Measurements from ENCODE around the gene APOL2. TPM values are rescaled to one million over a fixed set of nuclear protein-coding genes. Genes with fewer than 3 reads are reported as not detected.
A peak's percentile ranks its signal among the peaks of the same experiment; 100 is the strongest.
"Not testable (repeated sequence)": the region's sequence is repeated elsewhere in the genome, so short reads cannot be mapped to it uniquely, and the experiment has no call there.

Gene APOL2
- total and polyA plus RNA-seq, 11 donors, result 26.6 to 213 (median 53.3) TPM

- H3K4me1 ChIP-seq, result peaks cover 0 to 70% (median 22%) of the 10 kb centered on the region in 12 donors
- no peaks in the 10 kb centered on the region for H3K9me3 ChIP-seq
- no peaks in the 10 kb centered on the region for H3K27me3 ChIP-seq
- ATAC-seq (no peak), DNase-seq (no peak)
- no peaks in the 10 kb centered on the region for H3K36me3 ChIP-seq
- 74 to 87% (median 81%) methylated on average over 8 of the region's 8 CpGs for WGBS, 4 donors
- H3K27ac ChIP-seq, result no peak overlapping the region
- intact Hi-C loops (cut with DNase I), result no loop called here
- TF ChIP-seq POLR2A (IDR thresholded peaks at IDR 0.05), result no peak
- TF ChIP-seq, protein P1, sequence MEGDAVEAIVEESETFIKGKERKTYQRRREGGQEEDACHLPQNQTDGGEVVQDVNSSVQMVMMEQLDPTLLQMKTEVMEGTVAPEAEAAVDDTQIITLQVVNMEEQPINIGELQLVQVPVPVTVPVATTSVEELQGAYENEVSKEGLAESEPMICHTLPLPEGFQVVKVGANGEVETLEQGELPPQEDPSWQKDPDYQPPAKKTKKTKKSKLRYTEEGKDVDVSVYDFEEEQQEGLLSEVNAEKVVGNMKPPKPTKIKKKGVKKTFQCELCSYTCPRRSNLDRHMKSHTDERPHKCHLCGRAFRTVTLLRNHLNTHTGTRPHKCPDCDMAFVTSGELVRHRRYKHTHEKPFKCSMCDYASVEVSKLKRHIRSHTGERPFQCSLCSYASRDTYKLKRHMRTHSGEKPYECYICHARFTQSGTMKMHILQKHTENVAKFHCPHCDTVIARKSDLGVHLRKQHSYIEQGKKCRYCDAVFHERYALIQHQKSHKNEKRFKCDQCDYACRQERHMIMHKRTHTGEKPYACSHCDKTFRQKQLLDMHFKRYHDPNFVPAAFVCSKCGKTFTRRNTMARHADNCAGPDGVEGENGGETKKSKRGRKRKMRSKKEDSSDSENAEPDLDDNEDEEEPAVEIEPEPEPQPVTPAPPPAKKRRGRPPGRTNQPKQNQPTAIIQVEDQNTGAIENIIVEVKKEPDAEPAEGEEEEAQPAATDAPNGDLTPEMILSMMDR (IDR thresholded peaks at IDR 0.05), result no peak
- no peak overlapping the region for H3K4me3 ChIP-seq
Measured at GRCh38 chr22:36204001-36204631, 35.2 kb downstream of the APOL2 start.

DNA sequence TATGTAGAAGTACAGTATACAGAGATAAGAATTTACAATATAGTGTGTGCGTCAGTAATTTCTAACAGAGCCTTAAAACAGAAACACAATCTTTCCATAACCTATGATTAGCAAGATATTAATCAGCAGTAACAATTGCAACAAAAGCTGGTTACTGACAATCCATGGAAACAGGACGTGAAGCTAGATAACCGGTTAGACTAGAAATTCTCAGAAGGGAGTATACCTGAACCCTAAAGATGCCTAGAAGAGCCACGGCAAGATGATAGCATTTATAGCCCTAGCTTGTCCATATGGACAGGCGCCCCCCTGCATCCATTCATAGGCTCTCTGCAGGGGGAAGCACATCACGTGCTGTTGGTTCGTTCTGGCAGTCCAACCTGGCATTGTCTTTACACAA lies 35.9 kb downstream of the APOL2 start:
- intact Hi-C loops (cut with DNase I), result loop anchor here in 1 of 10 donors (2.0 kb wide), 1 partner anchor 51 kb away; no protein-coding TSS in a partner anchor
- H3K36me3 ChIP-seq, H3K27ac ChIP-seq, ATAC-seq, DNase-seq, H3K4me3 ChIP-seq, H3K9me3 ChIP-seq, H3K27me3 ChIP-seq: not testable (repeated sequence)
- peaks cover 0 to 70% (median 26%) of the 10 kb centered on the region in 12 donors for H3K4me1 ChIP-seq
- 75 to 82% (median 81%) methylated on average over 7 of the region's 7 CpGs for WGBS, 4 donors

DNA sequence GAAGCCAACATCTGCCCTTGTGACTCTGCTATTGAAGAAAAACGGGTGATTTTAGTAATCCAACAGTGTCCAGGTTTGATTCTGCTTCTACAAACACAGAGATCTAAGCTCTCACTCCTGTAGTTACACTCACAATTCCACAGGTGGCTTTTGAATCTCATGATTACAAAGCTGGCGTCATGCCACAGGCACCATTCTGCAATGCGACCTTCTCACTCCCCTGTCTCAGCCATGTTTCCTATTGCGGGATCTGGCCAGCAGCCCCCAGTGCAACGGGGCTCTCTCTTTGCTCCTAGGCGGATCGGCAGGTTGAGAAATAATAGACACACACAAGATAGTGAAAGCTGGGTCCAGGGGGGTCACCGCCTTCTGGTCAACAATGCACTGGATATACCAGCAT lies 36.4 kb downstream of the APOL2 start:
- ATAC-seq, result not testable (repeated sequence)

DNA sequence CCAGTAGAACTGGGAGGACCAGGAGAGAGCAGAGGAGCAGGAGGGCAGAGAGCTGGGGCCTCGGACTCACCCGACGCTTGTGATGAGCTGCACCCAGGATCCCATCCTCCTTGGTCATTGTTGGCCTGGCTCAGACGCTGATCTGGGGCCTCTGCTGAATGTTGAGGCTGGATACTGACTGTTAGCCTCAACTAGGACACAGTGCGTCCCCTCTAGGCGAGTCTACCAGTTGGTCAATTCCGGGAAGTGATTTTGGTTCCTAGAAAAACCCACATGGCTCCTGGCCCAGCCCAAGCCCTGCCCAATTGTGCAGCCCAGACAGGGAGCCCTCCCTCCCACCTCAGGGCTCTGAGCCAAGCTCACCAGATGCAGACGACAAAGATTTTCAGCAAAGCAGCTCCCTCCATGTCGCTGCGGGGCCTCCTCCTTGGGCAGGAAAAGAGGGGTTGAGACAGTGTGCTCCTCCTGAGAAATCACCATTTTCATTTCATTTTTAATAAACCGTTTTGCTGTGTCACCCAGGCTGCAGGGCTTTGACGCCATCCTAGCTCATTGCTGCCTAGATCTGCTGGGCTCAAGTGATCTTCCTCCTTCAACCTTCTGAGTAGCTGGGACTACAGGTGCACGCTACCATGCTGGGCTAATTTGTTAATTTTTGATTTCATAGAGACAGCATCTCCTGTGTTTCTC lies 37.6 kb downstream of the APOL2 start, which contains the start of gene APOL4:
APOL4 (minus strand) TSS at position 180 of the 690 bp plus-strand sequence; CDS start at position 105, 75 bp downstream.
- peak in 1 of 2 donors; percentile 45 for TF ChIP-seq POLR2A (IDR thresholded peaks at IDR 0.05)
- TF ChIP-seq, protein P1 (IDR thresholded peaks at IDR 0.05), result peak in 2 of 12 donors; percentile 6 to 22
- ATAC-seq, result peak; percentile 75 to 91 (median 84)
- no peaks in the 10 kb centered on the region for H3K36me3 ChIP-seq
- no peaks in the 10 kb centered on the region for H3K27me3 ChIP-seq
- peak; percentile 85 to 92 (median 88) for DNase-seq
- peaks cover 0 to 70% (median 38%) of the 10 kb centered on the region in 12 donors for H3K4me1 ChIP-seq
- no peaks in the 10 kb centered on the region for H3K9me3 ChIP-seq
- WGBS, 4 donors, result 22 to 25% (median 22%) methylated on average over 5 to 13 of the region's 13 CpGs
- peak within 1 kb of the TSS in 10 of 12 donors; percentile 2 to 57 (median 44) for H3K4me3 ChIP-seq
- H3K27ac ChIP-seq, result peak within 1 kb of the TSS; percentile 44 to 95 (median 72)
- intact Hi-C loops (cut with DNase I), result loop anchor here in 1 of 10 donors (1.0 to 2.0 kb wide), 2 partner anchors 38 to 53 kb away; partner anchors contain the start of gene APOL2

More for the DNA sequence above, 36.4 kb downstream of the APOL2 start:
- intact Hi-C loops (cut with DNase I), result loop anchor here in 1 of 10 donors (2.0 kb wide), 1 partner anchor 52 kb away; no protein-coding TSS in a partner anchor
- peak in 1 of 5 donors; percentile 50 for DNase-seq
- not testable (repeated sequence) for H3K27me3 ChIP-seq, H3K4me3 ChIP-seq, H3K9me3 ChIP-seq, H3K36me3 ChIP-seq
- WGBS, 4 donors, result 36 to 49% (median 40%) methylated on average over 8 of the region's 8 CpGs
- peak overlapping the region in 2 of 12 donors; percentile 13 to 90 for H3K27ac ChIP-seq
- peaks cover 0 to 70% (median 29%) of the 10 kb centered on the region in 12 donors for H3K4me1 ChIP-seq

DNA sequence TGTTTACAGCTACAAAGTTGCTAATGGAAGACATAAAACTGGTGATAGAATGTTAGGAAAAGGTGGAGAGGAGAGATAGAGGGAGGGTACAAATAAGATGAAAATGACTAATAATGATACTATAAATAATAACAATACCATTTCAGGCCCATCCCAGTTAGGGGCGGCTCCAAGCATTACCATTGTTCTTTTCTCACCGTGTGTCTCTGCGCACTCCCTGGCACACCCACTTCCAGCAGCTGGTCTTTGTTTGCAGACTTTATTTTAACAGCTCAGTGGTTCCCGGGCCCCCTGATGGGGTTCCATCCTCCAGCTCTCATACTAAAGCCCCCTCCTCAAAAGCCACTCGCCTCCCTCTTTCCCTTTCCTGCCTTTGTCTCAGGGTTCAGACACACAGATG lies 38.3 kb downstream of the APOL2 start:
- peak overlapping the region in 8 of 12 donors; percentile 2 to 57 (median 48) for H3K4me3 ChIP-seq

More for the DNA sequence above, 38.3 kb downstream of the APOL2 start:
- not testable (repeated sequence) for H3K27me3 ChIP-seq, H3K9me3 ChIP-seq, DNase-seq, H3K36me3 ChIP-seq
- H3K27ac ChIP-seq, result peak overlapping the region in 11 of 12 donors; percentile 16 to 95 (median 77)
- intact Hi-C loops (cut with DNase I), result loop anchor here in 1 of 10 donors (1.0 kb wide), 1 partner anchor 38 kb away; the partner anchor contains the start of gene APOL2
- 55 to 86% (median 75%) methylated on average over 1 of the region's 5 CpGs; no CpG with 5 or more reads in 1 of the 4 donors for WGBS, 4 donors
- peak; percentile 33 to 72 (median 48) for ATAC-seq
- peaks cover 0 to 70% (median 45%) of the 10 kb centered on the region in 12 donors for H3K4me1 ChIP-seq
